Stimulated activated CD4-positive, alpha-beta T cell treated with anti-CD3 and anti-CD28 coated beads, Interleukin-12 subunit alpha, Interleukin-12 subunit beta, amount 100 ng/mL, for 48 hours (primary cell): ENCODE results near the gene KIF20B.
A peak's percentile ranks its signal among the peaks of the same experiment; 100 is the strongest.
"Not testable (repeated sequence)": the region's sequence is repeated elsewhere in the genome, so short reads cannot be mapped to it uniquely, and the experiment has no call there.

Source experiments
- DNase-seq, 3 donors: peaks; one replicate each; pipeline ENCODE4 v3.0.0-alpha.2; 2020; ENCODE audit warnings: low read depth in 2 of 3, low spot score in 1 of 3

Gene KIF20B

DNA sequence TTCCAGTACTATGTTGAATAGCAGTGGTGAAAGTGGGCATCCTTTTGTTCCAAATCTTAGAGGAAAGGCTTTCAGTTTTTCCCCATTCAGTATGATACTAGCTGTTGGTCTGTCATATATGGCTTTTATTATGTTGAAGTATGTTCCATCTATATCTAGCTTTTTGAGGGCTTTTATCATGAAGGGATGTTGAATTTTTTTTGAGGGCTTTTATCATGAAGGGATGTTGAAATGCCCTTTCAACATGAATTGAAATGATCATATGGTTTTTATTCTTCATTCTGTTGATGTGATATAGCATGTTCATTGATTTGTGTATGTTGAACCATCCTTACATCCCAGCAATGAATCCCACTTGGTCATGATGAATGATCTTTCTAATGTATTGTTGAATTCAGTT, 75.3 kb downstream of the KIF20B start:
- DNase-seq, result no peak

DNA sequence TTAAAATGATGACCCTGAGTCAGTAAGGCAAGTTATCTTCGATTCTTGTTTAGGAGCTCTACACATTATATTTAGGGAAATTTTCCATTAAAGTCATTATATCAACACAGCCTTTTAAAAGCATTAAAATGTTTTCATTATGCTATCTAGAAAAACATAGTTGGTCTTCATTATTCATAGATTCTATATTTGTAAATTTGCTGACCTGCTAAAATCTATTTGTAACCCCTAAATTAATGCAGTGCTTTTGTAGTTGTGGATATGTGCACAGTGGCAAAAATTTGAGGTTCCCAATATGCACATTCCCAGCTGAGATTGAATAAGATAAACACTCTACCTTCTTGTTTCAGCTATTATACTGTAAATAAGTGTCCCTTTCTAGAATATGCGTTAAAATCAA, 81.1 kb downstream of the KIF20B start:
- no peak for DNase-seq

DNA sequence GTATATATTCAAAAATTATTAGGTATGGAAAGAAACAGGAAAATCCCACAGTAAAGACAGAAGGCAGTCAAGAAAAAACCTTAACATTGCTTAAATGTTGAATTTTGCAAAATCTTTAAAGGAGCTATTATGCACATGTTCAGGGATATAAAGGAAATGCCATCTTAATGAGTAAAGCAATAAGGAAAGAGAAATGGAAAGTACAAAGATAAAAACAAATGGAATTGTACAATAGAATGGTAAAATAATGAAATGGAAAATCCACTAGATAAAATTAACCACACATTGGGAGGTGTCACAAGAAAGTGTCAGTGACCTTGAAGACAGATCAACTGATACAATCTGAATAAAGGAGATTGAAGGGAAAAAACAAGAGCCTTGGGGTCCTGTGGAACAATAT, 82.0 kb downstream of the KIF20B start:
- no peak for DNase-seq

DNA sequence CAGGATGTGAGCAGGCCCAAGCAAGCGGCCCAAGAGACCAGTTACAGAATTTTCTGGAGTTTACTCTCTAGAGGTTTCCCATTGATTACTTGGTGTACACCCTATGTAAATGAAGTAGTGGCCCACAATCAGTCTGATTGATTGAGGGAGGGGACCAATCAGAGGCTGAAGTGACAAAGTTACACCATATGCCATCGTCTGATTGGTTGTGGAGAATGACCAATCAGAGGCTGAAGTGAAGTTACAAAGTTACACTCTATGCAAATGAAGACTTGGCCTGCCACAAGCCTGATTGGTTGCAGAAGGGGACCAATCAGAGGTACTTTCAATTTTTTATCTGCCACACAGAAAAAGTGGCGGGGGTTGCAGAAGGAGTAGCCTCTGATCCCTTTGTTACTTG, 83.7 kb downstream of the KIF20B start:
- DNase-seq, result no peak

DNA sequence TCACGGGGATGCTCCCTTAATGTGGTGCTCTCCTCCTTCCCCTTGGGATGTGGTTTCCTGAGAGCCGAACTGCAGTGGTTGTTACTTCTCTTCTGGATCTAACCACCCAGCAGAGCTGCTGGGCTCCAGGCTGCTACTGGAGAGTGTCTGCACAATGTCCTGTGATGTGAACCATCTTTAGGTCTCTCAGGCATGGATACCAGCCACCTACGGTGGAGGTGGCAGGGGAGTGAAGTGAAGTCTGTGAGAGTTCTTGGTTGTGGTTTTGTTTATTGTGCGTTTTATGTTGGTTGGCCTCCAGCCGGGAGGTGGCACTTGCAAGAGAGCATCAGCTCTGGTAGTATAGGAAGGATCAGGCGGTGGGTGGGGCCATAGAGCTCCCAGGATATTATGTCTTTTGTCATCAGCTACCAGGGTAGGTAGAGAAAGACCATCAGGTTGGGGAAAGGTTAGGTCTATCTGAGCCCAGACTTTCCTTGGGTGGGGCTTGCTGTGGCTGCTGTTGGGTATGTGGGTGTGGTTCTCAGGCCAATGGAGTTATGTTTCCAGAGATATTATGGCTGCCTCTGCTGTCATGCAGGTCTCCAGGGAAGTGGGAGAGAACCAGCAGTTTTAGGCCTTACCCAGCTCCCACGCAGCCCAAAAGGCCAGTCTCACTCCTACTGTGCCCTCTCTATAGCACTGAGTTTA, 87.9 kb downstream of the KIF20B start:
- DNase-seq, result no peak

DNA sequence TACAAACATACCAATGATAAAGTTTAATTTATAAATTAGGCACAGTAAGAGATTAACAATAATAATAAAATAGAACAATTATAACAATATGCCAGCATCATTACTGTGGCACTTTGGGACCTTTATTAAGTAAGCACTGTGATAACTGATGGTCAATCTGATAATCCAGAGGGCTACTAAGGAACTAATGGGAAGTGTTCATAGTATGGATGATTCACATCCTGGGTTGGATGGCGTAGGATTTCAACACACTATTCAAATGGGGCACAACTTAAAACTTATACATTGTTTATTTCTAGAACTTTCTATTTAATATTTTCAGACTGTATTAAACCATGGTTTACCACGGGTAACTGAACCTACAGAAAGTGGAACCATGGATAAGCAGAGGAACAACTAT, 90.8 kb downstream of the KIF20B start:
- no peak for DNase-seq

DNA sequence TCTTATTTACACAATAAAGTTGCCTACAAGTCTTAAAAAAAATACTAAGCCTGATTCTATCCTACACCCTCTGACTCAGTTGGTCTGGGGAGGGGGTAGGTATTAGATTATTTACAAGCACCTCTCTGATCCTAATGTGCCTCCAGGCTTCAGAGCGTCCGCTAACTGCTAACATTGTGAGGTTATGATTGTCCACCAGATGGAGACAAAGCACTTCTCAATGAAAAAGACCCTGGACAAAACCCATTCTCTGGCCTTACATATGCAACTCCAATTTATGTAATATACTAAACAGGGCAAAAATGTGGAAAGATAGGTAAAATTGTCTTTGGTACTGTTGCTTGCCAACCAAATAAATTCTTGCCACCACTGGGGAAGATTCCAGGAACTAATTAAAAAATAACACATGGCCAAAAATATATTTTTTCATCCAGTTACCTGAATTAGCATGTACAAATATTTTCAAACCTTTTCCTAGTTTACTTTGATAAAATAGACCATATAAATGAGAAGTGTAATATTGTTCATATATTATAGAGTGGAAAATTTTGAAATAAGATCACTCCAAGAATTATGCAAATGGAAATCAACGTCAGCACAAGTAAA, 92.4 kb downstream of the KIF20B start:
- DNase-seq, result peak in 1 of 3 donors; percentile 58

DNA sequence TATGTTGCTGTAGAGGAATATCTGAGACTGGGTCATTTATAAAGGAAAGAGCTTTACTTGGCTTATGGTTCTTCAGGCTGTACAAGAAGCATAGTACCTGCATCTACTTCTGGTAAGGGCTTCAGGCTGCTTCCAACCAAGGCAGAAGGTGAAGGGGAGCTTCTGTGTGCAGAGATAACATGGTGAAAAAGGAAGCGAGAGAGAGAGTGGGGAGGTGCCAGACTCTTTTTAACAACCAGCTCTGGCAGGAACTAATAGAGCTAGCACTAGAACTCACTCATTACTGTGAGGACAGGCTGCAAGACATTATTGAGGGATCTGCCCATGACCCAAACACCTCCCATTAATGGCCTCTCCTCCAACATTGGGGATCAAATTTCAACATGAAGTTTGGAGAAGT, 94.5 kb downstream of the KIF20B start:
- DNase-seq, result no peak

DNA sequence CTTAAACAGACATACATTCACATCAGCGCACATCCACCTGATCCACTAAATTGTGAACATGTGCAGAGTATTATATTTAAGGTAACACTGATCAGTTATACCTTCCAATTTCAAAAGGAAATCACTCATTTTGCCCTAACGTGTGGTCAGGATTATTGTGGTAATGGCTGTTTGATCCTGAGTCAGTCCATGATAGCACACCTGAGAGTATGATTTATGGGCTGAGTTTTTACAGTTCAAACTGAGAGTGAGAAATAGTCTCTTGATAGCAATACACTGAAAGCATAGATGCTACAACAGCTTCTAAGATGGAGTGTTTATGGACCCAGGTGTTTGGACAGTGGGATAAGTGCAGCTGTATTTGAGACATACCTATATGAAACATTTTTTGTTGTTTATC, 96.7 kb downstream of the KIF20B start:
- no peak for DNase-seq

DNA sequence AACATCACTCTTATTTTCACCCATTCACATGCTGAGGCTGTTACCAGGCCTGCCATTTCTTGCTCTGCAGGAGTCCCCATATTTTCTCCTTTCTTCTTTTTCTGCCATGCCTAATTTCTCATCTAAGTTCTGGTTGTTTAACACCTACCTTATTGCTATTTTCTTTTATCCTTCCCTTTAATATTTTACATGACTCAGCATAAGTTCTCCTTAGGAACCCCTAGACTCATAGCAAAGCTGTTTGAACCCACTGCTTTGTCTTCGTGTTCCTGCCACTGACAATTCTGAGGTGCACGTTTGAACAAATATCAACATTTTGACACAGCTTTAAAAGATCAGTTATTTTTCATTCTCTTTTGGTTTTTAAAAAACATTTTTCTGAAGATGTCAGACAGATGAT, 98.2 kb downstream of the KIF20B start:
- no peak for DNase-seq

DNA sequence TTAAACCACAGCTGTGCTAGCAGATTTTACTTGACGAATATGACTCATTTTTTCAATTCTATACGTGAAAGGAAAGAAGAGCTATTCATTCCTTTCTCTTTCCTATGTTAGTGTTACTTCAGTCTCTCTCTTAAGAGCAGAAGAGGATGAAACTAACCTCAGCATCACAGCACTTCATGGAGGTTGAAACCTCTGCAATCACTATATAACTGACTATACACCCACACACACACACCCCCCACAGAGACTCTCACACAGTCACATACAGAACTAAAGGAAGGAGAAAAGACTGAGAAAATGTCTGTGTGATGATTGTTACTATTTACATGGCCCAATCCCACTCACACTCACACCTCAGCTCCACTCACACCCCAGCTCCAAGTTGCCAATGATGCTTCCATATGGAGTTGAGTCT, 104.2 kb downstream of the KIF20B start:
- peak; percentile 58 to 65 (median 61) for DNase-seq

DNA sequence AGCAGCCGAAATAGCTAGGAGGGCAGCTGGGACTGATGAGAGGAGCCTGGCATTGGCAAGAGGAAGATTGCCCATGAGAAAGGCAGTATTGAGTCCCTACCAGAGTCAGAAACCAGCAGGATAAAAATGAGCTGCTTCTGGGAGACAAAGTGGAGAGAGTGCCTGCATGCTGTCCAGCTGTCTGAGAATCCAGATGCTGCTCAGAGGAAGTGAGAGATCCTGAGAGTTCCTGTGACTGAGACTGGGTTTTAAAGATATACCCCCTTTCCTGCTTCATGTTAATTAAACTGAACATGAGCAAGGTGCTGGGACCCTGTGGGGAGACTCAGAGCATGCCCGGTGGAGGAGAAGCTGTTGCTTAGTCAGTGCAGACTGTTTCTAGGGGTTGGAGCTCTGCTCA, 107.5 kb downstream of the KIF20B start:
- DNase-seq, result no peak

DNA sequence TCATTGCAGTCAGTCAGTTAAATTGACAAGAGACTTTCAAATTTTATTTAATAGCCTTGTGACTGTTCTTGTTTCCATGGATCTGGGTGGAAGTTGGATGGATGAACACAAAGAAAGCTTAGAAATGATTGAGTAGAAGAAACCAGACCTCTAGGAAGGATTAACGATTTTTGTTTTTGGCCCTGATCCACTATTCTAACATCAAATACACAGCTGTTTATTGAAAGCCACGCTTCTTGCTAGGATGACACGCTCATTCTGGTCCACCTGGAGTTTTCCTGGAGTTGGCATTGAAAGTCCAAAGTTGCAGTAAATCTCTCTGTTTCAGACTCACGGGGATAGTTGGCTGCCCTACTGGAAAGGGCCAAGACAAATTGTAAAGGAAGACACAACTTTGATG, 108.4 kb downstream of the KIF20B start:
- no peak for DNase-seq

DNA sequence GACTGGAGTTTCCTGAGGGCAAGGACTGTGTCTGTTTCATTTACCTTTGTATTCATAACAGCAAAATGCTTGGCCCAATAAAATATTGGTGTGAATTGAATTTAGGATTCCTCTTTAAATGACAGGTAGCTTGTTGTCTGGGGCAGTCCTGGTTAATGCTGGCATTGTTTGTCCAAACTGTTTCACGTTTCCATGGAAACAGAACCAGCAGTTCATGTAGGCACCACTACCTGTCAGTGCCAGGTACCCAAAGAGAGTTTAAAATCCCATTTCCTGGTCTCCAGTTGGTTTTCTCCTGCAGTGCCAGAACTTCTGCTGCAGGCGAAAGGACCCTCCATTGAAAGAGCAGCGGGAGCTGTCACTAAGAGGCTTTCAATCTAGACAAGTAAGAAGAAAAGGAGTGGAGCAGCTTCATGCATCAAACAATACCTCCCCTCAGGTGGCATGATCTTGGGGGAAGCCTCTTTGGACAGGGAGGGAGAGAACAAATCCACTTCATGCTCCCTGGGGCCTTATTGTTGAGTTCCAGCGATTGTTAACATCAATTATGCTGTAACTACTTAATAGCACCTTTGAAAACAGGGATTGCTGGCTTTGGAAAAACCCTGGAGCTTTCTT, 109.6 kb downstream of the KIF20B start:
- no peak for DNase-seq

DNA sequence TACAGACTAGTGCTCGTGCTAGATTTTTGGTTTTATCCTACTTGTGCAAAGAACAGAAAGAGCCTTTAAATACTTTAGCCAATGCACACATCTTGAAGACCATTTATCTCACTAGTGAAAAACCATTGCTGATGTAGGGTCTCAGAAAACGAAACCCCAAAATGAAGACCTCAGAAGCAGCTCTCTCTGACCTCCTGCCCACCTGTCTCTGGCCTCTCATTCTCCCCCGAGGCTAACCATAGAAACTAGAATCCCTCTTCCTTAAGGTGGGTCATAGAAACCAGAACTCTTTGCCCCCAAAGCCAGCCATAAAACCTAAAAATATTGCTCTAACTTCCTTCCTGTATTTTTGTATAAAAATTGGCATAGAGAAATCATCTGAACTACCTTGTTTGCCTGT, 112.2 kb downstream of the KIF20B start:
- DNase-seq, result no peak

DNA sequence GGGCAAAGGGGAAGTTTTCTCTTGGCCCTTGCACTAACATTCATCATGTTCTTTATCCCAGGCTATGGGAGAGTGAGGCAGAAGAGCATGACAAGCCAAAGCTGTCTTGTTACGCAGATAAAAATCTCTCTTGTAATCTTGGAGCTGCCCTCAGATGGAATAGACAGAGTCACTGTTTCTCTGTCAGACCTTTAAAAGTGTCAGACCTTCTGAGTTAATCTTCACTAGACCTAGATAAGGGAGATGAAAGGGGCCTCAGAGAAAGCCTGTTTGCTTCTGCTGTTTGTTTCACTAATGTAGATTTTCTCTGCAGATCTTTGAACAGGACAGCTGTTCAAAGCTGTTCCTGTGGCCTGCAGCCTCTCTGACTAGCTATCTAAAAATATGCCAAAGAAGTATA, 112.9 kb downstream of the KIF20B start:
- no peak for DNase-seq

DNA sequence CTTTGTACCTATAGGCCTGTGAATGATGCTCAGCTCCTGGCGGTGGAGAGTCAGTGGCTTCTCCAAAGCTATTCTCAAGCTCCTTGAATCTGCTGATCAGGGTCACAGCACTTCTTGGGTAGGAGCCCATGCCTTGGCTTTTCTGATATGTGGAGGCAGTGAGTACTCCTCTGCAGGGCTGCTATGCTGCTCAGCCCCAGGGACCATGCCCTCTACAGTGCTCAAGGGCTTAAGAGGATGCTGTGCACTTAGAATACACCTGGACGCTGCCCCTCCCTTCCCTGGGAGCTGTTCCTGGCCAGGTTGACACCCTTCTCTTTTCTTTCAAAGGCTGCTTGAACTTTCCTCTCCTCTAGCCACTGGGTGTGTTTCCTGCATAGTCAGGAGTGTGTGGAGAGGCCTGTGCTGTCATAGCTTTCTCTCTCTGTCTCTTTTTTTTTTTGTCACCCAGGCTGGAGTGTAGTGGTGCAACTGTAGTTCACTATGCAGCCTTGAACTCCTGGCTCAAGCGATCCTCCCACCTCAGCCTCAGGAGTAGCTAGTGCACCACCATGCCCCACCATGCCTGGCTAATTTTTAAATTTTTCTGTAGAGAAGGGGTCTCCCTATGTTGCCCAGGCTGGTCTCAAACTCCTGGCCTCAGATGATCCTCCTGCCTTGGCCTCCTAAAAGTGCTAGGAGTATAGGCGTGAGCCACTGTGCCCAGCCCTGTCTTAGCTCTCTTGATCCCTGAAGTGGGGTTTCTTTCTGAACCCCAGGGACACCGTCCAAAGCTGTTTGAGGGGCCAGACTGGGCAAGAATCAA, 113.9 kb downstream of the KIF20B start:
- DNase-seq, result no peak

DNA sequence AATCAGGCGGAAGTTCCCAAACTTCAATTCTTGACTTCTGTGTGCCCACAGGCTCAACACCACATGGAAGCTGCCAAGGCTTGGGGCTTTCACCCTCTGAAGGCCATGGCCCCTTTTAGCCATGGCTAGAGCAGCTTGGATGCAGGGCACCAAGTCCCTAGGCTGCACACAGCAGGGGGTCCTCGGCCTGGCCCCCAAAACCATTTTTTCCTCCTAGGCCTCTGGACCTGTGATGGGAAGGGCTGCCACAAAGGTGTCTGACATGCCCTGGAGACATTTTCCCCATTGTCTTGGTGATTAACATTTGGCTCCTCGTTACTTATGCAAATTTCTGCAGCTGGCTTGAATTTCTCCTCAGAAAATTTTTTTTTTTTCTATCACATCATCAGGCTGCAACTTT, 117.6 kb downstream of the KIF20B start:
- DNase-seq, result not testable (repeated sequence)
